Stimulated activated effector memory CD8-positive, alpha-beta T cell treated with anti-CD3 and anti-CD28 coated beads, Interleukin-12 subunit alpha, Interleukin-12 subunit beta, amount 100 ng/mL, for 72 hours (primary cell): Measurements from ENCODE around the gene FRK.
"Not testable (repeated sequence)": the region's sequence is repeated elsewhere in the genome, so short reads cannot be mapped to it uniquely, and the experiment has no call there.

Source experiments
- ATAC-seq: fragments of 150-1000 bp; cut with Tn5 transposase; 2 replicates; pipeline ENCODE4 v1.10.0; 2021
- DNase-seq, 2 donors: peaks; one replicate each; pipeline ENCODE4 v3.0.0; 2021 to 2022; ENCODE audit warnings: low spot score in 2 of 2
- H3K27ac Mint-ChIP-seq: one replicate; pipeline ENCODE4 v1.8.0; 2022; ENCODE audit warnings: mild to moderate bottlenecking, mixed read lengths
- H3K36me3 Mint-ChIP-seq: one replicate; pipeline ENCODE4 v1.8.0; 2022; ENCODE audit warnings: mild to moderate bottlenecking, mixed read lengths
- H3K4me1 Mint-ChIP-seq: one replicate; pipeline ENCODE4 v1.8.0; 2022; ENCODE audit warnings: mixed read lengths
- H3K4me3 Mint-ChIP-seq: one replicate; pipeline ENCODE4 v1.8.0; 2022; ENCODE audit warnings: mild to moderate bottlenecking, mixed read lengths
- H3K9me3 Mint-ChIP-seq: one replicate; pipeline ENCODE4 v1.8.0; 2022; ENCODE audit warnings: mixed read lengths

The FRK gene

GRCh38 chr6:115888687-115889470, 171.8 kb downstream of the FRK start:
- ATAC-seq, H3K9me3 Mint-ChIP-seq, H3K4me1 Mint-ChIP-seq, DNase-seq, H3K36me3 Mint-ChIP-seq, H3K4me3 Mint-ChIP-seq, H3K27ac Mint-ChIP-seq: not testable (repeated sequence)

GRCh38 chr6:115887891-115888290, 172.8 kb downstream of the FRK start:
- no peak overlapping the region for H3K27ac Mint-ChIP-seq
- H3K4me3 Mint-ChIP-seq = no peak overlapping the region

GRCh38 chr6:115885636-115886366, 174.9 kb downstream of the FRK start:
- ATAC-seq (peak; percentile 34), DNase-seq (no peak)
- H3K4me3 Mint-ChIP-seq = no peak overlapping the region
- H3K36me3 Mint-ChIP-seq = no peaks in the 10 kb centered on the region
- H3K4me1 Mint-ChIP-seq = no peaks in the 10 kb centered on the region
- no peak overlapping the region for H3K27ac Mint-ChIP-seq
- H3K9me3 Mint-ChIP-seq = no peaks in the 10 kb centered on the region

More at GRCh38 chr6:115887891-115888290, 172.8 kb downstream of the FRK start:
- Mint-ChIP-seq H3K36me3 (no peaks in the 10 kb centered on the region), H3K9me3 (no peaks in the 10 kb centered on the region), H3K4me1 (peaks cover 6% of the 10 kb centered on the region)
- ATAC-seq = no peak
- DNase-seq = no peak

GRCh38 chr6:115882771-115883170, 177.9 kb downstream of the FRK start:
- no peak for ATAC-seq
- Mint-ChIP-seq H3K4me3 (no peak overlapping the region), H3K27ac (no peak overlapping the region)

GRCh38 chr6:115882174-115882573, 178.5 kb downstream of the FRK start:
- Mint-ChIP-seq H3K9me3 (no peaks in the 10 kb centered on the region), H3K4me1 (no peaks in the 10 kb centered on the region), H3K36me3 (no peaks in the 10 kb centered on the region), H3K4me3 (no peak overlapping the region), H3K27ac (no peak overlapping the region)
- no peak for DNase-seq
- no peak for ATAC-seq

More at GRCh38 chr6:115882771-115883170, 177.9 kb downstream of the FRK start:
- DNase-seq = no peak
- no peaks in the 10 kb centered on the region for H3K4me1 Mint-ChIP-seq
- no peaks in the 10 kb centered on the region for H3K36me3 Mint-ChIP-seq
- H3K9me3 Mint-ChIP-seq = no peaks in the 10 kb centered on the region
